Posterior vena cava (tissue), 2 donors: ENCODE results near the gene SPRYD3. TPM values are rescaled to one million over a fixed set of nuclear protein-coding genes. Genes with fewer than 3 reads are reported as not detected.
"Not testable (repeated sequence)": the region's sequence is repeated elsewhere in the genome, so short reads cannot be mapped to it uniquely, and the experiment has no call there.

Experiments
- DNase-seq: peaks from one replicate; pipeline ENCODE4 v3.0.0-alpha.2; 2020; ENCODE audit warnings: low spot score
- intact Hi-C, 2 donors: fragments of 100-400 bp; cut with DNase I; formaldehyde crosslinking; loops; one replicate each; pipeline versions ENCODE4 v1.14.1 to v1.14.2; 2022 to 2023
- long read RNA-seq, 2 donors: library from polyadenylated mRNA; unstranded; transcript quantifications; one replicate each; pipeline ENCODE4 v2.0.0, GENCODE V29; 2020 to 2021
- total RNA-seq, 2 donors: library from RNA; stranded (reverse); fragmentation: NEBNext Ultra II Directional; extraction: Animal tissue kit (Norgen Biotek cat#: 25700); gene quantifications; one replicate each; pipeline ENCODE4 v1.2.1, GENCODE V29; 2021
- donor health status: DM: yes; HTN: yes; CAD: no.
- donor health status: DM: yes; HTN: yes; CAD: no.

Gene SPRYD3, protein sequence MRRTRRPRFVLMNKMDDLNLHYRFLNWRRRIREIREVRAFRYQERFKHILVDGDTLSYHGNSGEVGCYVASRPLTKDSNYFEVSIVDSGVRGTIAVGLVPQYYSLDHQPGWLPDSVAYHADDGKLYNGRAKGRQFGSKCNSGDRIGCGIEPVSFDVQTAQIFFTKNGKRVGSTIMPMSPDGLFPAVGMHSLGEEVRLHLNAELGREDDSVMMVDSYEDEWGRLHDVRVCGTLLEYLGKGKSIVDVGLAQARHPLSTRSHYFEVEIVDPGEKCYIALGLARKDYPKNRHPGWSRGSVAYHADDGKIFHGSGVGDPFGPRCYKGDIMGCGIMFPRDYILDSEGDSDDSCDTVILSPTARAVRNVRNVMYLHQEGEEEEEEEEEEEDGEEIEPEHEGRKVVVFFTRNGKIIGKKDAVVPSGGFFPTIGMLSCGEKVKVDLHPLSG
- 10 to 100 TPM; 77.6 to 90.5 TPM for total RNA-seq
- long read RNA-seq, donor 1, transcript SPRYD3-201 (11 exons, 2,932 nt): major isoform, 42 of 53 reads
- long read RNA-seq, donor 1, partial matches to known transcripts: 5 of 53 reads
- long read RNA-seq, donor 1, other reads (novel, unspliced or antisense): 6 of 53 reads
- long read RNA-seq, donor 2, transcript SPRYD3-201 (11 exons, 2,932 nt): major isoform, 199 of 245 reads
- long read RNA-seq, donor 2, partial matches to known transcripts: 30 of 245 reads
- long read RNA-seq, donor 2, other reads (novel, unspliced or antisense): 16 of 245 reads

DNA sequence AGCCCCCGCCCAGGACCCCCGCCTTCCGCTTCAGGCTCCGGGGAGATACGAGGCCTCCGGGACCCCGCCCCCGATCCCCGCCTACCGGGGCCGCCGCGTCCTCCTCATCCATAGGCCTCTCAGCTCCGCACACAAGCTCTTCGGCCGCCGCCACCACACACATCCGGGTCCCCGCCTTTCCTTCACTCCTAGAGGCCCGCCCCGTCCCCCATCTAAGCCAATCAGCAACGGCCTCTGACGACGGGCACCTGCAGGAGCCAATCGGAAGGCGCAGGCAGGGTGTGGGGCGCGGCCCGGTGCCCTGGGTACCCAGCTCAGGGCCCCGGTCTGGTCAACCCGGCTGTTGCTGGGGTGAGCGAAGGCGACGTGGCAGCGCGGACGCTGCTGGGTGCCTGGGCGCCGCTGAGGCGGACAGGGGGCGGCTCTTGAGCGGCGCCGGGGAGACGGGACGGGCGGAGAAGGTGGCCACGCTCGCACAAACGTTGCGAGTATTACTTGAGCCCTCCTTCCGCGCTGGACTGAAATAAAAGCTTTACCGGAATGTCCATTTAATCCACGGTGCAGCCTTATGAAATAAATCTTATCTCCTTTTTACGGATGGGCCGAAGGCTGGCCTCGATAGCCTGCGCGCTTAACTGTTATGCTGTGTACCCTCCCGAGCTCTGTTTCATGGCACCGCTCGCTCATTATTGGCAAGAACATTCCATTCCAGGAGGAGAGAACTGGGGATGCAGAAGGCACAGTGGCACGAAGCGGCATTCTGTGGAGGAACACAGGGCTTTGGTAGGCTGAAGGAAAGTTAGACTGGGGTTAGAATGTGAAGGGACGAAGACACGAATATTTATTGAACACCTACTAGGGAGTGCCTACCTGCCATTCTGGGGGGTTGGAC, at the start of gene SPRYD3:
Gene SPRYD3, minus strand, starts transcription at position 165 of the 892 bp plus-strand sequence. Its CDS starts 57 bp downstream, at position 108.
- intact Hi-C loops: no loop called here
- DNase-seq: peak; percentile 99

DNA sequence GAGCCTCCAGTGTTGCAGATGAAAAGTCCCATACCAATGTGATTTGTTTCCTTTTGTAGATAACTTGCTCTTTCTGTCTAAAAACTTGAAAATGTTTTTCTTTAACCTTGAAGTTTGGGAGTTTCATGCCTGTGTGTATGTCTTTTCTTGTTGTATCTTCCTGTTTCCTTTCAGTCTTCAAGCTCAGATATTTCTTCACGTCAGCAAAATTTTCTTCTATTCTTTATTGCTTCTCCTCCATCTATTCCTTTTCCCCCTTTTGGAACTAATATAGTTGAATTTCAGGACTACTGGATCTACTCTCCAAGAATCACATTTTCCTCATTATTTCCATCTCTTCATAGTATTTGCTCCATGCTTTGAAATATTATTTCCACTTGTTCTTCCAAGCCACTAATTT, 48.0 kb upstream of the SPRYD3 start:
- intact Hi-C loops: no loop called here
- no peak for DNase-seq

DNA sequence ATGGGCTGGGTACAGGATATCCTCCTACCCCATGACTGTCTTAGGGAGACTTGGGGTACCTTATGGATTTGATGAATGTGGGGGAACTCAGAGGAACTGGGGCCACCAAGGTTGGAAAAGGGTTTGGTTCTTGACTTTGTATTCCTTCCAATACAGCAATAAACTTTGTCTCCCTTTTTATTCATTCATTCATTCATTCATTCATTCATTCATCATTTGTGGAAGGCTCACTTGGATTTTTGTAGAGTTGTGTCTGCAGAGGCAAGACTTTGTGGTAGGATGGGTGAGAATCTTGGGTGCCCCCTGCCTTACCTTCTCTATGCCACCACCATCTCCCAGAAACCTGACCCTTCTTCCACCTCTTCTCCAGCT, 45.1 kb upstream of the SPRYD3 start:
- intact Hi-C loops: no loop called here
- DNase-seq: no peak

DNA sequence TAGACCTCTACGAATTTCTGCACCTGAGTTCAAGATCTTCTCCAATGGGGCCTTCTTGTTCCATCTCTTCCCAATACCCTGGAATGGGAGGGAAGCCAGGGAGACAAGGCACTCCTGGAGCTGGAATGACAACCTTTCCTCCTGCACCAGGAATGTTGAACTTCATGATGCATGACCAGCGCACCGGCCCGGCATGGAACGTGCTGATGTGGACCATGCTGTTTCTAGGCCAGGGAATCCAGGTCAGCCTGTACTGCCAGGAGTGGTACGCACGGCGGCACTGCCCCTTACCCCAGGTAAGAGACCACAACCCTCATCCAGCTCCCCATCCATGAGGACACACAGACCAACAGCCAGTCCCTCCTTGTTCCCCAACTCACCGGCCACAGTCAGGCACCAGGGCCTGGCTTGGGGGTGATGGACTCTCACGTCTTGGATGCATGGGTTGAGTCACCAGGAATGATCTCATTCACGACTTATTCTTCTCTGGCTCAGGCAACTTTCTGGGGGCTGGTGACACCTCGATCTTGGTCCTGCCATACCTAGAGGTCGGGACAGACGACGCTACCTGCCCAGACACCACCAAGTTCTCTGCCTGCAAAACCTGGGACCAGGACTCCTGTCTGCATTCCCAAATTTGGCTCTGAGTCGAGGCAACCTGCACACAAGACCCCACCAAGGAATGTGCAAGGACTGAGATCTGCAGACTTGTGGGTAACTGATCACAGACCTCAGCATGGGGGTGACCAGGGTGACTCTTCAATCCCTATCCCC, 44.6 kb upstream of the SPRYD3 start:
- no peak for DNase-seq
- intact Hi-C loops: no loop called here

DNA sequence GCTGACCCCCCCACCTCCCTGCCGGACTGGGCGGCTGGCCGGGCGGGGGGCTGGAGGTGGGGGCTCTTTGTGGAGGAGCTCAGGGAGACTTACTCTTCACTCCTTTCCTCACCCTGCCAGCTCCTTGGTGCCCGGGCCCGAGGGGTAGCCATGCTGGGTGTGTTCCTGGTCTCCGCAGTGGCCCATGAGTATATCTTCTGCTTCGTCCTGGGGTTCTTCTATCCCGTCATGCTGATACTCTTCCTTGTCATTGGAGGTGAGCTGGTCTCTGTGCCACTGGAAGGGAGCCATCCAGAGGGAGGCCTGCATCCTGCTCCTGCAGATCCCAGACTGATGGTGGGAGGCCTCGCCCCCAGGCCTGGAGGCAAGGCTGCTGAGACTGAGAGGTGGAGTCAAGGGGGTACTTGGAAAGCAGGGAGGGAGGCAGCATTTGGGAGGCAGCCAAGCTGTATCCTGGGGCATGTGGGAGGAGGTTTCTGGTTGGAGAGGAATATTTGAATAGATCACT, 43.8 kb upstream of the SPRYD3 start:
- intact Hi-C loops: no loop called here
- no peak for DNase-seq

DNA sequence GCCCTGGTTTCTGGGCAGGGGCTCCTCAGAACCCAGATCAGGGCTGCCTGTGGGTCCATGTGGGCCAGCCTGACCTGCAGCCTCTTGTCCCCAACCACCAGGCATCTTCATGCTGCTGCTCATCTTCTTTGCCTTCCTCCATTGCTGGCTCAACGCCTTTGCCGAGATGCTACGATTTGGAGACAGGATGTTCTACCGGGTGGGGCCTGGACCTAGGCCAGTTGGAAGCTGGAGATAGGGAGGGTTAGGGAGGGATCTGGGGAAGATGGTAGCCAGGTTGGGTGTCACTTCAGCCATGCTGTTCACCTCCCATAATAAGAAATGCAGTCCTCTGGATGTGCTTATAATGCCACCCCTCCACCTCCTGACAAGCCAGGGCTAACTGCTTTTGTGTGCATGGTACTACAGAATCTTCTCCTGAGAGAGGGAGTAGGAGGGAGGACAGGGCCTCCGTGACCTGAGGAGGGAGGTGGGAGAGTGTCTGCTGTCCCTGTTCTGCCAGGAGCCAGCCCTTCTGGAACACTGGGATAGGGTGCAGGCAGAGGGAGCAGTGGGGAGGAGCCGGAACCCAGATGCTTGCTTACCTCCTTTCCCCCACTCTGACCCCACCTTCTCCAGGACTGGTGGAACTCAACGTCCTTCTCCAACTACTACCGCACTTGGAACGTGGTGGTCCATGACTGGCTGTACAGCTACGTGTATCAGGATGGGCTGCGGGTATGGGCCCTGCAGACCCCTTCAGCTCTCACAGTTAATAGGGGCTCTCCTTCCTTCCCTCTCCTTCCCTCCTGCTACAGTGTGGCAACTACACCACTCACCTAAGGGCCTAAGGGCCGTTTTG, 41.7 kb upstream of the SPRYD3 start:
- intact Hi-C loops: no loop called here

DNA sequence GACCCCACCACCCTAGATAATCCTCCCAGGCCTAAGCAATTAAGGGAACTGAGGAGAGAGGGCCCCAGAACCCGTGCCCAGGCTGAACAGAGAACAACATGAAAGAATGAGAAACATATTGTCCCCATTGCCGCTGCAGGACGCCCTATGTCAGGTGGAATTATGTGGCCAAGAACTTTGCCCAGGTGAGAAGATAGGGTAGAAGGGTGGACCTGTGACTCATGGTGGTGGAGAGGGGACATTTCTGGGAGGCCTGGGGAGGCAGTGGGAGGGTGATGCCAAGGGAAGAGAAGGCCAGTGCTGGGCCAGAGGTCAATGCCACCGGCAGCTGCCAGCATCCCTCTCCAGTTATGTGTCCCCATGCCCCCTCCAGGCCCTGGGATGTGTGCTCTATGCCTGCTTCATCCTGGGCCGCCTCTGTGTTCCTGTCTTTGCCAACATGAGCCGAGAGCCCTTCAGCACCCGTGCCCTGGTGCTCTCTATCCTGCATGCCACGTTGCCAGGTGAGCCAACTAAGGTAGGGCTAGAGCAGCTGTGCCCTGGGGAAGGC, 39.6 kb upstream of the SPRYD3 start:
- intact Hi-C loops: no loop called here
- DNase-seq: no peak

More for the DNA sequence above, 41.7 kb upstream of the SPRYD3 start:
- no peak for DNase-seq

DNA sequence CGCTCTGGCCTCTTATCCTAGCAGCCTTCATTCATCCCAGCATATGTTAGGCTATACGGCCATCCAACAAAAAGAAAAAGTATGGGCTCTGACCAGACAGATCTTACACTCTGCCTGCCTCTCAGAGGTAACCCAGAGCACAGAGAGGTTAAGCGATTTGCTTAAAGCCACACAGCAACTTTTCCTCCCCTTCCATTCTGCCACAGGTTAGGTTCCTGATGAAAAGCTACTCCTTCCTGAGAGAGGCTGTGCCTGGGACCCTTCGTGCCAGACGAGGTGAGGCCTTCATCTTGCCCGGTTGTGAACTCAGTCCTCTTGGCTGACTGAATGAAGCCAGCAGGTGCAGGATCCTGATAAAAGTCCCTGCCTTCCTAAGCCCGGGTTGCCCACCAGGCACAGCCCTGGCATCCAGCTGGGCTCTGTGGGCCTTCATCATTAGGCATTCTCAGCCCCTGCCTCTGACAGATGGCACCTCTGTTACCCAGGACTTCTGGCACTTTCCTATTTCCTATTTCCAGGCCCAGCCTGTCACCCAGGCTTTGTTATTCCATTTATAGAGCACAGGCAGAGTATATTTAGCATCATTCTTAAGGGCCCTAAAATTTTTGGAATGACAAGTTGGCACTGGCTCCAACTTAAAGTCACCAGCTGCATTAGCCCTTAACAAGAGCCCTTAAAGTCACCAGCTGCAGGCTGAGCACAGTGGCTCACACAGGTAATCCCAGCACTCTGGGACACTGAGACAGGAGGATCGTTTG, 36.9 kb upstream of the SPRYD3 start:
- intact Hi-C loops: no loop called here
- no peak for DNase-seq

DNA sequence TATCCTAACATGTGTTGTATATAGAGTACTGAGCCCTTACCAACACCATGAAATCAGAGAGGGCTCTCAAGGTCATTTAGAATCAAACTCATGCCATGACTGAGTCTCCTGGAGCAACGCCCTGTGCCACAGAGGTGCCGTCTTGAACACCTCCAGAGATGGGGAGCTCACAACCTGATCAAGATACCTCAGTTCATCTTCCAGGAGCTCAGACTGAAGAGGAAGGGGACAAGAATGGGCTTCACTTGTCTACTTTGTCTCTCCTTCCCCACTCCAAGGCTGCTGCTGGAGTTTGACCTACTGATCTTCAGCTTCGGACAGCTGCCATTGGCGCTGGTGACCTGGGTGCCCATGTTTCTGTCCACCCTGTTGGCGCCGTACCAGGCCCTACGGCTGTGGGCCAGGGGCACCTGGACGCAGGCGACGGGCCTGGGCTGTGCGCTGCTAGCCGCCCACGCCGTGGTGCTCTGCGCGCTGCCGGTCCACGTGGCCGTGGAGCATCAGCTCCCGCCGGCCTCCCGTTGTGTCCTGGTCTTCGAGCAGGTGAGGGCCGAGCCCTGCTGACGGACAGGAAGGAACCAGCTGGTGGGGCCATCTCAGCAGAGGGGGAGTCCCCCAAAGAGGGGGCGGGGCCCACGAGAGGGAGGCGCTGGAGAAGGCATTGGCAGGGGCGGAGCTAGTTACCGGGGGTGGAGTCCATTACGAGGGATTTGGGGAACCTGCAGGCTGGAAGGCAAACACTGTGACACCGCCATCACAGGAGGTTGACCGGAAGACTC, 36.1 kb upstream of the SPRYD3 start:
- DNase-seq: no peak
- intact Hi-C loops: no loop called here

DNA sequence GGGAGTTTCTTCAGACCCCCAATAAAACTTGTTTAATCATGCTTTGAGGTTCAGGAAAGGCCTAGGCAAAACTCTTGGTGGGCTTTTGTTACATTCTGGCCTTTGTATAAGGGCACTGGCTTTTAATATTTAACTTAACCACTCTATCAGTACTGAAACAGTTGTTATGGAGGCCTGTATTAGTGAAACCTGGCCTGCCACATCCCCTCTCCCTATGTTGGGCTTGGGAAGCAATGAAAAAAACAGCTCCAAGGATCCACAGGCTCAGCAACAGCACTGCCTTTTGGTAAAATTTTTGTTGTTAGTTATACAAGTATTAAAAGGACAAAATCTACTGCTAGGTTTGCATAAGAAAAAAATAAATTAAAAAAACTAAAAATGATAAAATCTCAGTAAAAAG, 34.8 kb upstream of the SPRYD3 start:
- DNase-seq: no peak
- intact Hi-C loops: no loop called here

DNA sequence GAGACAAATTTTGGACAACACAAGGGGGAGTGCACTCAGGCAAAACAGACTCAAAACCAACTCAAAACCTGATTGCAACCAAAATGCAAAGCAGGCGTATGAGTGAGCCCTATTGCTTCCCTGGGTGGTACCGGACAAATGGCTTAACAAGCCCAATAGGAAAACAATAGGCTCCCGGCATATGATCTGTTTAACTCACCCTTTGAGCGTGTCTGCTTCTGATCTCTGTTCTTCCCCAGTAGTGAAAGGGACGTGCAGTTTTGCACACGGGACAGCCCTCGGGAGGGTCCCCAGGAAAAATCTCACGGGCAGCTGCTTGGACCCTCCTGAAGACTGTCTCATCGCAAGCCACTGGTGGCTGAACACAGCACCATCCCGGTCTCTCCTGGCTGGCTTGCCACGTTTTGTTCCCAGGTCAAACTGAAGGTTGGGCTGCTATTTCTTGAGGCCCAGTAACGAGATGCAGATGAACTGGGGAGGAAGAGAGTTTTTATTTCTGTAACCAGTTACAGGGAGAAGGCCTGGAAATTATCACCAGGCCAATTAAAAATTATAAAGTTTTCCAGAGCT, 34.0 kb upstream of the SPRYD3 start:
- intact Hi-C loops: no loop called here

DNA sequence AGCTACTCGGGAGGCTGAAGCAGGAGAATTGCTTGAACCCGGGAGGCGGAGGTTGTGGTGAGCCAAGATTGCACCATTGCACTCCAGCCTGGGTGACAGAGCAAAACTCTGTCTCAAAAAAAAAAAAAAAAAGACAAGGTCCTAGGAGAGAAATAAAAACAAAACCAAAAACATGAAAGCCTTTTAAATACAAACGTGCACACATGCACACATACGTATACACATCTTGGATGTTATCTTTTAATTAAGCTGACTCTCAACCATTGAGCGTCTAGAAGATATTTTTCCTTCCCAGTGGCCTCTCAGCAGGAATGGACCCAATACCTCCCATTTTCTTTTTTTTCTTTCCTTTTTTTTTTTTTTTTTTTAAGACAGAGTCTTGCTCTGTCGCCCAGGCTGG, 33.2 kb upstream of the SPRYD3 start:
- intact Hi-C loops, DNase-seq: not testable (repeated sequence)

More for the DNA sequence above, 34.0 kb upstream of the SPRYD3 start:
- DNase-seq: no peak

DNA sequence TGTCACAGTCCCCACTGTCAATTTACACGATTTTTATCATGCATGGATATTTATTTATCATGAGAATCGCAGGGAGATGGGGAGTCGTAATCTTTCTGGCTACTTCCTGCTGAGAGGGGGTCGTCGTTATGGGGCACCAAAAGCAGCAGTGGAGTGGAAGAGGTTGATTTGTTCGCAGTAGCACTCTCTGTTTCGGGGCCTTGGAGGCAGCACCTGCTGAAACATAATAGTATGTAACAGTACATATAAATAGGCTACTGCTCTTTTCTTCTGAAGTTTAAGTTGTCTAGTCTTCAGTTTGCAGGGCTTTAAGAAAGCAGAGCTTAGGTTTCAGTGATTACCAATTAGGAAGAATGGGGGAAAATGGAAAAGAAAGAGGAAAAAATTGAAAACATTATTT, 27.9 kb upstream of the SPRYD3 start:
- intact Hi-C loops: no loop called here

DNA sequence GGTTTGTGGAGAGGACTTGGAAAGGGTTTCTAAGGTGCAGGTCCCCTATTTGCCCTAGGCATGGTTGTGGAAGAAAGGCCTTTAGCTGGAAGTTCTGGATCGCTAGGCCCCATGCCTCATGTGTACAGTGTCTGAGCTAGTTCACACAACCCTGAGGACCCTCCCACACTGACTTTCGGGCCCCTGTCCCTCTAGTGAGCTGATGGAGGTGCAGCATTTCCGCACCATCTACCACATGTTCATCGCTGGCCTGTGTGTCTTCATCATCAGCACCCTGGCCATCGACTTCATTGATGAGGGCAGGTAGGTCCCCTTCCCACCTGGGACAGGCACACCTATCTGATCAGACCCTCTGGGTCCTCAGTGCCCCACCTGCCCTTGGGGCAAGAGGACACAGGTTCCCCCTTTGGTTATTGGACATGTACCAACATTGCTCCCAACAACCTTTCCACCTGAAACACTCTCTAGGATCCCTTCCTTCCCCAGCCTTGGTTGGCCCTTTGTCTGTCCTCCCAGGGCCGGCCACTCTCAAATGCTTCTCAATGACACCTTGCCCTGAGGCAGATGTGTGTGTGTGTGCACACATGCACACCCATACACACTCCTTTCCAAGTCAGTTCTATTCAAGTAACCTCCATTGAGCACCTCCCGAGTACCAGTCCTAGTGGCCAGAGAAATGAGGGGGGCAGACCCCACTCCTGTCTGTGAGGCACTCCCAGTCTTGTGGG, 26.7 kb upstream of the SPRYD3 start:
- intact Hi-C loops: no loop called here
- DNase-seq: no peak

More for the DNA sequence above, 27.9 kb upstream of the SPRYD3 start:
- no peak for DNase-seq

DNA sequence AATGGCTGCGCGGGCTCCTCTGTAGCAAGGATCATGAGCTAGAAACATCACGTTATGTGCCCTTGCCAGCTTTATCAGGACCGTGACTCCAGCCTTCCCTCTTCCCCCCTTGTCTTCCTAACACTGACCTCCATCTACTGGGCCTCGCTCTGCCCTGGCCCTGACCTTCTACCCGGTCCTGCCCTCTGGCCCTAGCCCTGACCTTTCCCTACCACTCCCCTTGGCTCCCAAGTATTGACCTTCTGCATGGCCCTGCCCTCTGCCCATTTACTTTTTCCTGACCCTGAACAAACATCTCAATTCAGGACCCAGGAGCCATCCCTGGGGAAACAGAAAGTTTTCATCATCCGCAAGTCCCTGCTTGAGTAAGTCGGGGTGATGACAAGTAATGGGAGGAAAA, 26.1 kb upstream of the SPRYD3 start:
- intact Hi-C loops: no loop called here
- DNase-seq: no peak
